Activated CD4-positive, alpha-beta T cell treated with anti-CD3 and anti-CD28 coated beads, Interleukin-2, amount 50 U/mL, for 24 hours (primary cell): Measurements from ENCODE around the gene VPS9D1.
"Not testable (repeated sequence)": the region's sequence is repeated elsewhere in the genome, so short reads cannot be mapped to it uniquely, and the experiment has no call there.

Source experiments
- DNase-seq, 2 donors: peaks; one replicate each; pipeline ENCODE4 v3.0.0-alpha.2; 2020; ENCODE audit warnings: low read depth in 1 of 2, low spot score in 1 of 2

Gene VPS9D1

DNA sequence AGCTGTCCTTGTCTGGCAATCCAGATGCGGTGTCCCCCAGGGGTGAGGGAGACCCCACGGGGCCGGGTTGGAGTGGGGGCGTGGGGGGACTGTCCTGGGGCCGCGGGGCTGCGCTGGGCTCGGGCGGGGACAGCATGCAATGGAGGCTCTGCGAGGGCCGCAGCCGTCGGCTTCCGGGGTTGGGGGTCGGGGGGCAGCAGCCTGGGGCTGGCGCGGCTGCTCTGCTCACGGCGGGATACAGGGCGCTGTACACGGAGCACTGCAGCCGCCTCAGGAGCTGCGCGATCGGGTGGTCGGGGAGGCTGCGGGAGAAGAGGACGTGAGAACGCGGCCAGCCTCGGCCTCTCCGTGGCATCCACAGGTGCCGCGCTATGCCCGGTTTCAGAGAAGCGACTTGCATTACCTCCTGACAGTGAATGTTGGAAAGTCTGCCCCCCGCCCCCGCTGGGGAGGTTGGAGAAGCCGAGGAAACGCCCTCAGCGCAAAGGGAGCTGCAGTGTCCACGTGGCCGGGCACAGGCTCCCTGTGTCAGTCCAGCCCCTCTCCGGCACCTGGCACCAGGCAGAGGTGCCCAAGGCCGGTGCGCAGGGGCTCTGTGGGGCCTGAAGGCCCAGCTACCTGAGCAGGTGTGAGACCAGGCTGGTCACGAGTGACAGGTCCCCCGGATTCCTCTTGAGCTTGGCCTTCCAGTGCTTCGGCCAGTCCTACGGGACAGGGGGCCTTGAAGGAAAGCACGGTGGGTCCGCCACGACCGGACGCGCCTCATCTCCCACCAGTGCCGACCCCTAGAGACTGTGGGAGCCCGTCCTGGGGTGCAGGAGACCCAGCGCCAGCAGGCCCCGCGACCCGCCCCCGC, 9.8 kb downstream of the VPS9D1 start:
- no peak for DNase-seq

- no peak for DNase-seq
Measured at GRCh38 chr16:89709716-89710432, 10.8 kb downstream of the VPS9D1 start.

GRCh38 chr16:89709166-89709565, 11.5 kb downstream of the VPS9D1 start:
- DNase-seq = no peak

- DNase-seq = no peak
Measured at GRCh38 chr16:89708481-89708931, 12.2 kb downstream of the VPS9D1 start.

DNA sequence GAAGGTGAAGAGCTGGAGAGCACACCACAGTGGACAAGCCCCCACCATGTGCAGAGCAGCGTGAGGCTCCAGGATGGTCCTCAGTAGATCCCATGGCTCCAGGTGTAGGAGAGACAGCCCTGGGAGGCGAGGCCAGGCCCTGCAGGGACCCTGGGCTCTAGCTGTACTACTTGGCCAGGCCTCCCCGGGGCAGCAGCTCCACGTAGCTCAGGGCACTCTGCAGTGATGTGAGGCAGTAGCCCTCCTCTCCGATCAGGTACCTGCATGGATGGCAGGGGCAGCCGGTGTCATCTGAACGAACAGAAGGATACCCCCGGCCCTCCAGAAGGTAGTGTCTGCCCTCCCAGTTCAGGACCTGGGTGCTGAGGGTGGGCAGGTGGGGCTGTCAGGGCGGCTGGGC, 13.0 kb downstream of the VPS9D1 start:
- DNase-seq = no peak

DNA sequence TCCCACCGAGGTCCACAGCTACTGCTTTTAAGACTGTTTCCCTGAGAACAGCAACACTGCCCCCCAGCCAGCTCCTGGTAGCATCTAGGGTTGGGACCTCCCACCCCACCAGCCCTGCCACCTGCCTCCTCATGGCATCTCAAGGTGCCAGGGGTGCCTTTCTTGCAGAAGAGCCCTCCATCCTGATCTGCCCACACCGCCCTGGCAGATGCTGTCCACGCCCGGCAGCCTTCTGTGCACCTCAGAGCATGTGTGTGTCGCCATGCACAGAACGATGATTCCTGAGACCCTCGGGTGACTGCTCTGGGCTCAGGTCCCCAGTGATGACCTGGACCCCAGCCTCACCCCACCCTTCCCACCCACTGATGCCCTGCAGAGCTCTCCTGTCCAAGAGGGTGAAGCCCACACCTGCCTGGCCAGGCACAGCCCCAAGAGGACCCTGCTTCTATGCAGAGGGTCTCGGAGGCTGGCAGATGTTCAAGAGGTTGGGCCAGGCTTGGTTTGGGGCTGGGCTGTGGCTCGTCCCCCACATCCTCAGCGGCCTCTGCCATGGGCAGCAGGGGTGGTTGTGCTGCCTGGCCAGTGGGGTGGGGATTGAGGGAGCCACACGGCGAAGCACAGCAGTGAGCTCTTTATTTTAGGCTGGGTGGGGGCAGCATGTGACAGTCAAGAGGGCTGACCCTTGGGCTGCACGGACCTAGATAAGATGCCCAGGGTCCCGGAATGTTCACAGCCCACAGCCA, 14.0 kb downstream of the VPS9D1 start:
- no peak for DNase-seq

GRCh38 chr16:89705006-89705405, 15.7 kb downstream of the VPS9D1 start:
- no peak for DNase-seq

DNA sequence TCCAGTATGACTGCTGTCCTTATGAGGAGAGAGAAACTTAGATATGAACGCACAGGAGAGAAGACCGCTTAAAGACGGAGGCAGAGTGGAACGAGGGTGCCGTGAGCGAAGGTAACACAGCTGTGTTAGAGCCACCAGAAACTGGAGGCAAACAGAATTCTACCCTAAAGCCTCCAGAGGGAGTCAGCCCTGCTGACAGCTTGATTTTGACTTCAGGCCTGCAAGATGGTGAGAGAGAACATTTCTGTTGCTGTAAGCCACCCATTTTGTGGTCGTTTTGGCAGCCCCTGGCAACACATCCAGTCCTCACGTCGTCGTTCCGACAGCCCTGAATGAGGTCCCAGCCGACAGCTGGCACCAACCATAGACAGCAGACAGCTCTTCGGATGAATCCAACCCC, 16.4 kb downstream of the VPS9D1 start:
- no peak for DNase-seq

GRCh38 chr16:89701425-89702406, 19.0 kb downstream of the VPS9D1 start, which contains the start of gene SPATA2L:
TSS of gene SPATA2L (minus strand) at chr16:89701705. CDS start at chr16:89701232, 473 bp downstream.
- peak; percentile 95 for DNase-seq

- DNase-seq = peak in 1 of 2 donors; percentile 22
Measured at GRCh38 chr16:89700649-89701424, 19.9 kb downstream of the VPS9D1 start.

- peak; percentile 93 to 96 for DNase-seq
Measured at GRCh38 chr16:89700100-89700648, 20.5 kb downstream of the VPS9D1 start.

- not testable (repeated sequence) for DNase-seq
Measured at GRCh38 chr16:89699629-89700099, 21.0 kb downstream of the VPS9D1 start.

DNA sequence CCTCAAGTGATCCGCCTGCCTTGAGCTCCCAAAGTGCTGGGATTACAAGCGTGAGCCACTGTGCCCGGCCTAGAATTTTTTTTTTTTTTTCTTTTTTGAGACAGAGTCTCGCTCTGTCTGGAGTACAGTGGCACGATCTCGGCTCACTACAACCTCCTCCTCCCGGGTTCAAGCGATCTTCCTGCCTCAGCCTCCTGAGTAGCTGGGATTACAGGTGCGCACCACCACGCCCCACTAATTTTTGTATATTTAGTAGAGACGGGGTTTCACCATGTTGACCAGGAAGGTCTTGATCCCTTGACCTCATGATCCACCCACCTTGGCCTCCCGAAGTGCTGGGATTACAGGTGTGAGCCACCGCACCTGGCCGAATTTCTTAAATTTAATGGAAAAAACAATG, 22.0 kb downstream of the VPS9D1 start:
- DNase-seq = not testable (repeated sequence)

GRCh38 chr16:89697616-89698331, 22.9 kb downstream of the VPS9D1 start:
- no peak for DNase-seq

GRCh38 chr16:89697161-89697615, 23.5 kb downstream of the VPS9D1 start:
- DNase-seq = no peak

DNA sequence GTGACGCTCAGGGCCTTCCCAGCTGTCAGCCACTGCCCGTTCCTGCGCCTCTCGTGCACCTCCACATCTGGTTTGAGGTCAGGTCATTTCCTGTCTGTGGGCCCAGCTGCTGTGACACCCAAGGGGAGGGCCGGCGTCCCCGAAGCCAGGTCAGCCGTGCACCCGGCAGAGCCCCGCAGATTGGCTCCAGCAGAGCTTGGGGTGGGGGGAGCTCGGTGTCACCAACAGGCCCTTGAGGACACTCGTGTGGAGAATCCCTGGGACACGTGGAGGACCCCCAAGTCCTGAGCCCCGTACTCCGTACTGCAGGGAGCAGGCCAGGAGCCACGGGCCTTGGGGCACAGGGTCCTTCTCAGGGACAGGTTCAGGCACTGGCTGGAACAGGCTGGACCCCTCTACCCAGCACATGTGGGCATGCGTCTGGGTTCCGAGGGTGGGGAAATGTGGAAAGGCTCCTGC, 24.0 kb downstream of the VPS9D1 start:
- no peak for DNase-seq

GRCh38 chr16:89695875-89696669, 24.6 kb downstream of the VPS9D1 start:
- no peak for DNase-seq
